WTC11 (cell line): Measurements from ENCODE around the gene FRMD4A. TPM values are rescaled to one million over a fixed set of nuclear protein-coding genes. Genes with fewer than 3 reads are reported as not detected.

Experiments used
- ATAC-seq: fragments of 200-7000 bp; cut with Tn5 transposase; 2 replicates; pipeline ENCODE4 v1.10.0; 2021; ENCODE audit warnings: mild to moderate bottlenecking, moderate library complexity
- CTCF ChIA-PET: fragments of 300-600 bp; sonication (Branson Sonifier 250); formaldehyde crosslinking; loops from one replicate; lab custom pipeline; 2021; ENCODE audit warnings: antibody characterized with exemption; lab: Charles Lee
- POLR2A ChIA-PET: fragments of 350-600 bp; sonication (Branson Sonifier 250); formaldehyde crosslinking; loops from one replicate; lab custom pipeline; 2021; ENCODE audit warnings: antibody characterized with exemption; lab: Charles Lee
- DNase-seq: peaks from one replicate; pipeline ENCODE4 v3.0.0; 2021; ENCODE audit warnings: low spot score
- H3K27ac Mint-ChIP-seq: 2 replicates; pipeline ENCODE4 v1.8.0; 2021; ENCODE audit warnings: mixed read lengths
- H3K27me3 Mint-ChIP-seq: 2 replicates; pipeline ENCODE4 v1.8.0; 2021; ENCODE audit warnings: low read depth, mild to moderate bottlenecking, moderate library complexity, mixed read lengths
- H3K36me3 Mint-ChIP-seq: 2 replicates; pipeline ENCODE4 v1.8.0; 2021; ENCODE audit warnings: mixed read lengths
- H3K4me1 Mint-ChIP-seq: 2 replicates; pipeline ENCODE4 v1.8.0; 2022; ENCODE audit warnings: mixed read lengths
- H3K4me3 Mint-ChIP-seq: 2 replicates; pipeline ENCODE4 v1.8.0; 2021; ENCODE audit warnings: mild to moderate bottlenecking, moderate library complexity, mixed read lengths
- H3K9me3 Mint-ChIP-seq: 2 replicates; pipeline ENCODE4 v1.8.0; 2021; ENCODE audit warnings: mixed read lengths
- ARID4B ChIP-seq: sonication (generic); formaldehyde crosslinking; IDR thresholded peaks from 2 replicates; pipeline ENCODE4 v1.8.0; 2023; ENCODE audit warnings: missing genetic modification reagents, mild to moderate bottlenecking, borderline replicate concordance
- CBFB ChIP-seq: sonication (generic); formaldehyde crosslinking; IDR thresholded peaks from 2 replicates; pipeline ENCODE4 v1.8.1; 2022; ENCODE audit warnings: mild to moderate bottlenecking, low read depth, missing genetic modification reagents
- CREB1 ChIP-seq: sonication (generic); formaldehyde crosslinking; IDR thresholded peaks from 2 replicates; pipeline ENCODE4 v1.8.0; 2023; ENCODE audit warnings: mild to moderate bottlenecking, missing genetic modification reagents
- CREM ChIP-seq: sonication (generic); formaldehyde crosslinking; IDR thresholded peaks from 2 replicates; pipeline ENCODE4 v1.8.1; 2022; ENCODE audit warnings: mild to moderate bottlenecking, missing genetic modification reagents, moderate library complexity
- CTCF ChIP-seq: fragments of 200-600 bp; IDR thresholded peaks from 2 replicates; pipeline ENCODE4 v1.8.0; 2022; ENCODE audit warnings: antibody characterized with exemption
- E2F5 ChIP-seq: sonication (generic); formaldehyde crosslinking; IDR thresholded peaks from 2 replicates; pipeline ENCODE4 v1.8.1; 2022; ENCODE audit warnings: mild to moderate bottlenecking, moderate library complexity, missing genetic modification reagents
- ESRRA ChIP-seq: sonication (generic); formaldehyde crosslinking; IDR thresholded peaks from 2 replicates; pipeline ENCODE4 v1.8.1; 2022; ENCODE audit warnings: mild to moderate bottlenecking, missing genetic modification reagents, borderline replicate concordance
- FOXP1 ChIP-seq: sonication (generic); formaldehyde crosslinking; IDR thresholded peaks from 2 replicates; pipeline ENCODE4 v1.8.0; 2022; ENCODE audit warnings: missing genetic modification reagents, mild to moderate bottlenecking, moderate library complexity, borderline replicate concordance
- GTF2I ChIP-seq: fragments of 250-450 bp; sonication (Bioruptor Pico); conservative IDR thresholded peaks from 2 replicates; pipeline ENCODE4 v1.4.0; 2021; ENCODE audit warnings: mild to moderate bottlenecking
- JAZF1 ChIP-seq: fragments of 250-450 bp; sonication (Bioruptor Pico); IDR thresholded peaks from 2 replicates; pipeline ENCODE4 v1.9.0; 2021; ENCODE audit warnings: moderate library complexity, mild to moderate bottlenecking, inconsistent platforms
- JUN ChIP-seq: sonication (generic); formaldehyde crosslinking; IDR thresholded peaks from 2 replicates; pipeline ENCODE4 v1.8.0; 2023; ENCODE audit warnings: mild to moderate bottlenecking, missing genetic modification reagents
- MLX ChIP-seq: sonication (generic); formaldehyde crosslinking; IDR thresholded peaks from 2 replicates; pipeline ENCODE4 v1.8.1; 2023; ENCODE audit warnings: mild to moderate bottlenecking, missing genetic modification reagents, moderate library complexity
- NR1H2 ChIP-seq: sonication (generic); formaldehyde crosslinking; IDR thresholded peaks from 2 replicates; pipeline ENCODE4 v1.9.0; 2021; ENCODE audit warnings: mild to moderate bottlenecking, moderate library complexity, missing genetic modification reagents
- NR3C1 ChIP-seq: sonication (generic); formaldehyde crosslinking; conservative IDR thresholded peaks from 2 replicates; pipeline ENCODE4 v1.8.1; 2023; ENCODE audit warnings: low read depth, mild to moderate bottlenecking, missing genetic modification reagents
- ZBTB21 ChIP-seq: sonication (generic); formaldehyde crosslinking; IDR thresholded peaks from 2 replicates; pipeline ENCODE4 v1.8.1; 2023; ENCODE audit warnings: mild to moderate bottlenecking, missing genetic modification reagents, borderline replicate concordance
- ZNF138 ChIP-seq: sonication (generic); formaldehyde crosslinking; conservative IDR thresholded peaks from 2 replicates; pipeline ENCODE4 v1.8.1; 2022; ENCODE audit warnings: mild to moderate bottlenecking, moderate library complexity, missing genetic modification reagents
- total RNA-seq: library from RNA; stranded (reverse); gene quantifications from 3 replicates; pipeline ENCODE4 v1.2.3, GENCODE V29; 2021
- TF ChIP-seq, protein P1 (sequence below): sonication (generic); formaldehyde crosslinking; IDR thresholded peaks from 2 replicates; pipeline ENCODE4 v1.8.1; 2023; ENCODE audit warnings: mild to moderate bottlenecking, missing genetic modification reagents
- TF ChIP-seq, protein P2 (sequence below): sonication (generic); formaldehyde crosslinking; IDR thresholded peaks from 2 replicates; pipeline ENCODE4 v1.8.1; 2022; ENCODE audit warnings: low read depth, missing genetic modification reagents, borderline replicate concordance
- TF ChIP-seq, protein P3 (sequence below): fragments of 250-450 bp; sonication (Bioruptor Pico); IDR thresholded peaks from 2 replicates; pipeline ENCODE4 v1.9.0; 2021; ENCODE audit warnings: moderate library complexity, mild to moderate bottlenecking, inconsistent platforms, borderline replicate concordance

The FRMD4A gene
- total RNA-seq, 1 experiment from 2014 or later, result 35.5 TPM

GRCh38 chr10:13728898-13729535 is 601.7 kb downstream of the FRMD4A start (continued):
- TF ChIP-seq, protein P1, sequence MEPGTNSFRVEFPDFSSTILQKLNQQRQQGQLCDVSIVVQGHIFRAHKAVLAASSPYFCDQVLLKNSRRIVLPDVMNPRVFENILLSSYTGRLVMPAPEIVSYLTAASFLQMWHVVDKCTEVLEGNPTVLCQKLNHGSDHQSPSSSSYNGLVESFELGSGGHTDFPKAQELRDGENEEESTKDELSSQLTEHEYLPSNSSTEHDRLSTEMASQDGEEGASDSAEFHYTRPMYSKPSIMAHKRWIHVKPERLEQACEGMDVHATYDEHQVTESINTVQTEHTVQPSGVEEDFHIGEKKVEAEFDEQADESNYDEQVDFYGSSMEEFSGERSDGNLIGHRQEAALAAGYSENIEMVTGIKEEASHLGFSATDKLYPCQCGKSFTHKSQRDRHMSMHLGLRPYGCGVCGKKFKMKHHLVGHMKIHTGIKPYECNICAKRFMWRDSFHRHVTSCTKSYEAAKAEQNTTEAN (CRISPR knock-in tag), result no peak
- no peak for TF ChIP-seq CREM (CRISPR knock-in tag)
- no peak for TF ChIP-seq CTCF
- no peak for TF ChIP-seq NR1H2 (CRISPR knock-in tag)
- TF ChIP-seq MLX (CRISPR knock-in tag), result no peak
- TF ChIP-seq ARID4B (CRISPR knock-in tag), result no peak

GRCh38 chr10:13725594-13725993 is 605.1 kb downstream of the FRMD4A start:
- CTCF ChIA-PET, result no interaction called here
- ATAC-seq (no peak), DNase-seq (no peak)
- TF ChIP-seq ZBTB21 (CRISPR knock-in tag), result no peak
- no peak overlapping the region for H3K27ac Mint-ChIP-seq
- H3K36me3 Mint-ChIP-seq, result no peaks in the 10 kb centered on the region
- peaks cover 4% of the 10 kb centered on the region for H3K9me3 Mint-ChIP-seq
- no peaks in the 10 kb centered on the region for H3K27me3 Mint-ChIP-seq
- no peak overlapping the region for H3K4me3 Mint-ChIP-seq
- POLR2A ChIA-PET, result no interaction called here
- H3K4me1 Mint-ChIP-seq, result peaks cover 24% of the 10 kb centered on the region

GRCh38 chr10:13724484-13724883 is 606.2 kb downstream of the FRMD4A start:
- no peak for ATAC-seq
- CTCF ChIA-PET, result no interaction called here
- no peak for TF ChIP-seq FOXP1 (CRISPR knock-in tag)
- no peak for TF ChIP-seq GTF2I (CRISPR knock-in tag)
- no peak for TF ChIP-seq ESRRA (CRISPR knock-in tag)
- no peak for TF ChIP-seq CREB1 (CRISPR knock-in tag)
- TF ChIP-seq CBFB (CRISPR knock-in tag), result no peak
- TF ChIP-seq, protein P2, sequence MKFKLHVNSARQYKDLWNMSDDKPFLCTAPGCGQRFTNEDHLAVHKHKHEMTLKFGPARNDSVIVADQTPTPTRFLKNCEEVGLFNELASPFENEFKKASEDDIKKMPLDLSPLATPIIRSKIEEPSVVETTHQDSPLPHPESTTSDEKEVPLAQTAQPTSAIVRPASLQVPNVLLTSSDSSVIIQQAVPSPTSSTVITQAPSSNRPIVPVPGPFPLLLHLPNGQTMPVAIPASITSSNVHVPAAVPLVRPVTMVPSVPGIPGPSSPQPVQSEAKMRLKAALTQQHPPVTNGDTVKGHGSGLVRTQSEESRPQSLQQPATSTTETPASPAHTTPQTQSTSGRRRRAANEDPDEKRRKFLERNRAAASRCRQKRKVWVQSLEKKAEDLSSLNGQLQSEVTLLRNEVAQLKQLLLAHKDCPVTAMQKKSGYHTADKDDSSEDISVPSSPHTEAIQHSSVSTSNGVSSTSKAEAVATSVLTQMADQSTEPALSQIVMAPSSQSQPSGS (CRISPR knock-in tag), result no peak
- no peak for TF ChIP-seq JAZF1 (CRISPR knock-in tag)
- no peak for TF ChIP-seq NR3C1 (CRISPR knock-in tag)
- TF ChIP-seq, protein P3, sequence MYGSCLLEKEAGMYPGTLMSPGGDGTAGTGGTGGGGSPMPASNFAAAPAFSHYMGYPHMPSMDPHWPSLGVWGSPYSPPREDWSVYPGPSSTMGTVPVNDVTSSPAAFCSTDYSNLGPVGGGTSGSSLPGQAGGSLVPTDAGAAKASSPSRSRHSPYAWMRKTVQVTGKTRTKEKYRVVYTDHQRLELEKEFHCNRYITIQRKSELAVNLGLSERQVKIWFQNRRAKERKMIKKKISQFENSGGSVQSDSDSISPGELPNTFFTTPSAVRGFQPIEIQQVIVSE (CRISPR knock-in tag), result no peak
- TF ChIP-seq E2F5 (CRISPR knock-in tag), result no peak
- no peak for TF ChIP-seq ZNF138 (CRISPR knock-in tag)
- no peak for TF ChIP-seq JUN
- no peak for TF ChIP-seq CTCF

More at GRCh38 chr10:13724484-13724883, 606.2 kb downstream of the FRMD4A start:
- no peak for DNase-seq
- Mint-ChIP-seq H3K36me3 (no peaks in the 10 kb centered on the region), H3K27me3 (no peaks in the 10 kb centered on the region), H3K4me3 (no peak overlapping the region), H3K27ac (peak overlapping the region; percentile 17; the same call in 1 of the 2 replicates), H3K9me3 (peaks cover 8% of the 10 kb centered on the region), H3K4me1 (peaks cover 15% of the 10 kb centered on the region)
- POLR2A ChIA-PET, result no interaction called here
